Small intestine (tissue), 7 donors: ENCODE results near the gene SPRY4. TPM values are rescaled to one million over a fixed set of nuclear protein-coding genes. Genes with fewer than 3 reads are reported as not detected.
"Not testable (repeated sequence)": the region's sequence is repeated elsewhere in the genome, so short reads cannot be mapped to it uniquely, and the experiment has no call there.

Source experiments
- DNase-seq, 2 donors: peaks; one replicate each; pipeline versions ENCODE4 v3.0.0 to v3.0.0-alpha.2; 2013
- FAIRE-seq: peaks from 2 replicates; lab custom pipeline; 2012; peaks lifted over from hg19 to GRCh38; lab: Jason Lieb, UNC
- H3K27ac ChIP-seq, 3 donors: one replicate each; pipeline ENCODE4 v1.5.1; 2013; ENCODE audit warnings: low read length in 2 of 3, mild to moderate bottlenecking in 2 of 3, control low read depth in 1 of 3, inconsistent platforms in 1 of 3, low read depth in 1 of 3, moderate library complexity in 1 of 3
- H3K27me3 ChIP-seq, 3 donors: one replicate each; pipeline ENCODE4 v1.6.1; 2013; ENCODE audit warnings: low read length in 3 of 3, inconsistent platforms in 1 of 3; ENCODE audit not compliant: control insufficient read depth in 3 of 3, insufficient read depth in 3 of 3
- H3K36me3 ChIP-seq, 3 donors: one replicate each; pipeline ENCODE4 v1.6.1; 2013; ENCODE audit warnings: low read length in 3 of 3, inconsistent platforms in 1 of 3, low read depth in 1 of 3, mild to moderate bottlenecking in 1 of 3, moderate library complexity in 1 of 3; ENCODE audit not compliant: control insufficient read depth in 3 of 3, insufficient read depth in 2 of 3
- H3K4me1 ChIP-seq, 3 donors: one replicate each; pipeline ENCODE4 v1.6.1; 2013; ENCODE audit warnings: low read length in 2 of 3, inconsistent platforms in 1 of 3, low read depth in 1 of 3, mild to moderate bottlenecking in 1 of 3, moderate library complexity in 1 of 3; ENCODE audit not compliant: control insufficient read depth in 3 of 3, insufficient read depth in 2 of 3
- H3K4me3 ChIP-seq, 3 donors: one replicate each; pipeline ENCODE4 v1.5.1; 2013; ENCODE audit warnings: low read length in 3 of 3, control low read depth in 1 of 3, inconsistent platforms in 1 of 3, low read depth in 1 of 3, mild to moderate bottlenecking in 1 of 3, moderate library complexity in 1 of 3
- H3K9me3 ChIP-seq, 2 donors: one replicate each; pipeline ENCODE4 v1.6.1; 2013; ENCODE audit warnings: low read depth in 1 of 2, low read length in 1 of 2; ENCODE audit not compliant: control insufficient read depth in 2 of 2, insufficient read depth in 1 of 2
- WGBS, 3 donors: extraction: QIAGEN DNeasy Blood & Tissue Kit; methylation state at CpG; one replicate each; pipeline ENCODE4 v1.1.7; 2013; 5-methylcytosine and 5-hydroxymethylcytosine counted together
- polyA plus RNA-seq, 4 donors: library from polyadenylated mRNA; stranded (reverse) in 3 of 4; unstranded in 1 of 4; fragments of 200-250 nt in 3 of 4; fragments of 120-200 nt in 1 of 4; gene quantifications; one replicate each; pipeline versions ENCODE4 v1.2.1 to v1.2.3, GENCODE V29; 2013
- donor health status: healthy with polysubstance abuse.
- donor health status: control.
- donor health status: control.
- donor health status: Bipolar disorder and iron deficiency.
- donor health status: healthy.

The SPRY4 gene
- polyA plus RNA-seq, 4 donors, result 1.4 to 37.0 (median 6.9) TPM

DNA sequence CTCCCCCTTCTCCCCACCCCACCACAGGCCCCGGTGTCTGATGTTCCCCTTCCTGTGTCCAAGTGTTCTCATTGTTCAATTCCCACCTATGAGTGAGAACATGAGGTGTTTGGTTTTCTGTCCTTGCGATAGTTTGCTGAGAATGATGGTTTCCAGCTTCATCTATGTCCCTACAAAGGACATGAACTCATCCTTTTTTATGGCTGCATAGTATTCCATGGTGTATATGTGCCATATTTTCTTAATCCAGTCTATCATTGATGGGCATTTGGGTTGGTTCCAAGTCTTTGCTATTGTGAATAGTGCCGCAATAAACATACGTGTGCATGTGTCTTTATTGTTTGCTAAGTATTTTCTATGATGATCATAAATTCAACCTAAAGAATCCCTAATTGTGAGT is 60.7 kb downstream of the SPRY4 start:
- not testable (repeated sequence) for DNase-seq, H3K4me3 ChIP-seq, H3K36me3 ChIP-seq, H3K9me3 ChIP-seq, H3K27me3 ChIP-seq, FAIRE-seq, H3K4me1 ChIP-seq, H3K27ac ChIP-seq
- WGBS, 3 donors, result 92 to 93% (median 93%) methylated on average over 4 of the region's 4 CpGs

DNA sequence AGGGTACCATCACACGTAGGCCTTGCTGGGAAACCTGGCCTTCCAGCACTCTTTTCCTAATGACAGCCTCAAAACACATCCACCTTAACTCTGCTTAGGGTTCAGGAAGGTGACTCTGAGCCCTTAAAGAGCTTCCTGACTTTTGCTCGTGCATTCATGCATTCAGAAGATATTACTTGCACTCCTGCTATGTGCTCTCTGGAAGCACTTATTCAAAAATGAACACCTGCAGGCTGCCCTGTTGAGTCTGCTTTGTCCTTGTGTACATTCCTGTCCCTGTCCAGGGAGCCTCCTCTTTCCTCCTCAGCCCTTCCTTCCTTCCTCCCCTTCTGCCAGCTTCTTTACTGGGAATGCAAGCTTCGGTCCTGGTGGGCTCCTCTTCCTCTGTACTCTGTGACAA is 61.5 kb downstream of the SPRY4 start:
- Histone ChIP-seq H3K36me3 (no peaks in the 10 kb centered on the region), H3K27ac (no peak overlapping the region), H3K4me1 (no peaks in the 10 kb centered on the region), H3K4me3 (no peak overlapping the region), H3K9me3 (peaks cover 0 to 2% of the 10 kb centered on the region in 2 donors), H3K27me3 (no peaks in the 10 kb centered on the region)
- FAIRE-seq, result no peak
- WGBS, 3 donors, result 69 to 73% (median 71%) methylated on average over 3 of the region's 3 CpGs
- DNase-seq, result no peak

DNA sequence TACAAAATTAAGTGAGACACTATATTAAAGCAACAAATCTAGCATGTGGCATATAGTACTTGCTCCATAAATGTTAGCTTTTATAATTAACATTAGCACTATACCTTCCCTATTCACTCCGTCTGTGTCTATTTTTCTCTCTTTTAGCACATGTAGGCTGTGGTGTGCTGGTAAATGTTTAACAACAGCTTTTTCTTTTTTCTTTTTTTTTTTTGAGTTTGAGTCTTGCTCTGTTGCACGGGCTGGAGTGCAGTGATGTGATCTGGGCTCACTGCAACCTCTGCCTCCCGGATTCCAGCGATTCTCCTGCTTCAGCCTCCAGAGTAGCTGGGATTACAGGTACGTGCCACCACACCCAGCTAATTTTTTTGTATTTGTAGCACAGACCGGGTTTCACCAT is 62.1 kb downstream of the SPRY4 start:
- H3K27me3 ChIP-seq, result no peaks in the 10 kb centered on the region
- no peak overlapping the region for H3K27ac ChIP-seq
- H3K4me3 ChIP-seq, result no peak overlapping the region
- no peak for DNase-seq
- WGBS, 3 donors, result 89 to 92% (median 90%) methylated on average over 6 of the region's 6 CpGs
- no peaks in the 10 kb centered on the region for H3K4me1 ChIP-seq
- no peak for FAIRE-seq
- H3K9me3 ChIP-seq, result peaks cover 0 to 2% of the 10 kb centered on the region in 2 donors
- H3K36me3 ChIP-seq, result no peaks in the 10 kb centered on the region

Other genes starting within 250 kb of the SPRY4 start
- gene NDFIP1, start 216.2 kb downstream of the SPRY4 start, polyA plus RNA-seq, result 10 to 100 TPM; 28.9 to 63.4 (median 37.6) TPM